Measurements from ENCODE around the gene EPHB1. TPM values are rescaled to one million over a fixed set of nuclear protein-coding genes. Genes with fewer than 3 reads are reported as not detected.

The EPHB1 gene
- polyA plus RNA-seq, 3 donors from 2014 or later: 0.45 to 1.7 (median 0.48) TPM

- Mint-ChIP-seq H3K4me1 (no peaks in the 10 kb centered on the region), H3K9me3 (peaks cover 0 to 9% (median 0%) of the 10 kb centered on the region in 6 donors), H3K4me3 (no peak overlapping the region), H3K27me3 (ENCODE audit: low read depth in 3 of 3) (peaks cover 0 to 6% (median 3%) of the 10 kb centered on the region in 3 donors), H3K27ac (no peak overlapping the region), H3K36me3 (no peaks in the 10 kb centered on the region)
- no peak for DNase-seq
Observed at GRCh38 chr3:134892761-134893160, 97.7 kb downstream of the EPHB1 start.

DNA sequence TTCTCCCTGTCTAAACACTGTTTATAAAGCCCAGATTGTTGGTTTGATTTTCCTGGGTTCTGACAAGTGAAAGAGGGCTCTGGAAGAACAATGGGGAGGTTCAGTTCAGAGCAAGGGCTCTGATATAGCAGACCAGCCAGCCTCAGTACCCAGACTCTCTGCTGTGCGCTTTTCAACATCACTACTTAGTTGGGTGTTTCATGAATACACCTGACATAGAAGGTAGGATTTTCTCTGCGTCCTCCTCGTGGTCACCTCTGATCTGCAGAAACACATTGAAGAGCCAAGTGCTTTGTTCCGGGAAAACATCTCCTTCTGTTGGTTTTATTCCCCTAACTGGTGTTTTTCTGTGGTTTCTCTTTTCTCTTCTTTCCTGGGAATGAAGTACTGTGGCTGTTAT lies 99.5 kb downstream of the EPHB1 start:
- Mint-ChIP-seq H3K36me3 (no peaks in the 10 kb centered on the region), H3K4me1 (no peaks in the 10 kb centered on the region), H3K9me3 (peaks cover 0 to 9% (median 0%) of the 10 kb centered on the region in 6 donors), H3K27ac (no peak overlapping the region), H3K4me3 (no peak overlapping the region), H3K27me3 (ENCODE audit: low read depth in 3 of 3) (peaks cover 4 to 7% (median 5%) of the 10 kb centered on the region in 3 donors)
- no peak for DNase-seq

DNA sequence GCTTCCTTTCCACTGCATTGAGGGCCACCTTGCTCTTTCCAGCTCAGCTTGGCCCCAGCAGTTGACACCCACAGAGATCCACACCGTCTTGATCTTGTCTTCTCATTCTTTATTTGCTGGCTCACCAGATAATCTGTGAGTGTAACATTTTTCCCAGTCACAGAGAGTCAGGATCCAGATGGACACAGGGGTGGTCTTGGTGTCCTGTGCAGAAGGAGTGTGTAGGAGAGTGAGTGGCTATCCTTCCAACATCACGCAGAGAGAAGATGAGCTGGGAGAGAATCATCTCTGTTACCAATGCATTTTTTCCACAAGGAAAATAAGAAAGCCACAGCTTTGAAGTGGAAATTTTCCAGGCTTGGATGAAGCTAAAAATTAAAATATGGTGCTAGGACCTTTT lies 100.1 kb downstream of the EPHB1 start:
- no peak overlapping the region for H3K27ac Mint-ChIP-seq
- no peak overlapping the region for H3K4me3 Mint-ChIP-seq
- peaks cover 0 to 9% (median under 1%) of the 10 kb centered on the region in 6 donors for H3K9me3 Mint-ChIP-seq
- DNase-seq: no peak
- peaks cover 4 to 7% (median 5%) of the 10 kb centered on the region in 3 donors for H3K27me3 Mint-ChIP-seq (ENCODE audit: low read depth in 3 of 3)
- H3K4me1 Mint-ChIP-seq: no peaks in the 10 kb centered on the region
- H3K36me3 Mint-ChIP-seq: no peaks in the 10 kb centered on the region

GRCh38 chr3:134896141-134896540 lies 101.1 kb downstream of the EPHB1 start:
- DNase-seq: no peak
- Mint-ChIP-seq H3K4me3 (no peak overlapping the region), H3K4me1 (no peaks in the 10 kb centered on the region), H3K27me3 (ENCODE audit: low read depth in 3 of 3) (peaks cover 2 to 7% (median 4%) of the 10 kb centered on the region in 3 donors), H3K27ac (no peak overlapping the region), H3K9me3 (peaks cover 0 to 5% (median under 1%) of the 10 kb centered on the region in 6 donors), H3K36me3 (no peaks in the 10 kb centered on the region)

GRCh38 chr3:134896696-134897095 lies 101.6 kb downstream of the EPHB1 start:
- peaks cover 0 to 5% (median 0%) of the 10 kb centered on the region in 6 donors for H3K9me3 Mint-ChIP-seq
- H3K36me3 Mint-ChIP-seq: no peaks in the 10 kb centered on the region
- H3K27me3 Mint-ChIP-seq (ENCODE audit: low read depth in 3 of 3): peaks cover 2 to 7% (median 4%) of the 10 kb centered on the region in 3 donors
- H3K4me3 Mint-ChIP-seq: no peak overlapping the region
- DNase-seq: no peak
- no peaks in the 10 kb centered on the region for H3K4me1 Mint-ChIP-seq
- no peak overlapping the region for H3K27ac Mint-ChIP-seq

DNA sequence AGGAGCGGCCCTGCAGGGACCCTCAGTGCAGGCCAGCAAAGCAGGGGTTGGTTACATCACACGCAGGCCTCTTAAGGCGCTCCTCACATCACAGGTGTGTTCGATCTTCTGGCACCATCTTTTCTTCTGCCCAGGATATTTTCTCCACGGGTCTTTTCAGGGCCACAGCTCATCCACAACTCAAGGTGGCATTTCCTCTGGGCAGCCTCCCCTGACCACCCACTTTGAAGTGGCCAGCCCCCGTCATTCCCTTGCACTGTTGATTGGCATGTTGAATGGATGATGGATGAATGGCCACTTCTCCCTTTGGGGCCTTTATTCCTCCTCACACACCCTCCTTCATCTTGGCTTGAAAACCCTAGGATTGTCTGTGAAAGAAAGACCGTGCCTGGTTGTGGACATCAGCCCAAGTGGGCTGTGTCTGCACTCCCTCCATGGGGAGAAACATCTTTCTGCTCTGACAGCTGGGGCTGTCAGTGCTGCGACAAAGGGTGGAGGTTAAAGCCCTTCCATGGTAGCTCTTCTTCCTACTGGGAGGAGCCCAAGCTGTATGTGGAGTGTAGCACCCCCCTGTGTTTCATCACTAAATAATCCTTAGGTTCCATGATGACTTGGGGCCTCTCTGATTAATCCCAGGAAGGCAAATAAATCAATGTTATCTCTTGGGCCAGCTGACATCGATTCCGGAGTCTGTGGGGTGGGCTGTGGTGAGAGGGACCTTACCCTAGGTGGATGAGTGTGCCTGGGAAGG lies 102.5 kb downstream of the EPHB1 start:
- no peaks in the 10 kb centered on the region for H3K36me3 Mint-ChIP-seq
- peaks cover 0 to 5% (median 0%) of the 10 kb centered on the region in 6 donors for H3K9me3 Mint-ChIP-seq
- H3K27ac Mint-ChIP-seq: no peak overlapping the region
- no peaks in the 10 kb centered on the region for H3K4me1 Mint-ChIP-seq
- H3K27me3 Mint-ChIP-seq (ENCODE audit: low read depth in 3 of 3): peaks cover 2 to 7% (median 6%) of the 10 kb centered on the region in 3 donors
- no peak overlapping the region for H3K4me3 Mint-ChIP-seq
- no peak for DNase-seq

- no peaks in the 10 kb centered on the region for H3K36me3 Mint-ChIP-seq
- no peak for DNase-seq
- H3K4me1 Mint-ChIP-seq: peaks cover under 1 to 1% of the 10 kb centered on the region in 2 donors
- H3K9me3 Mint-ChIP-seq: peaks cover 0 to 5% (median 0%) of the 10 kb centered on the region in 6 donors
- no peak overlapping the region for H3K27ac Mint-ChIP-seq
- H3K4me3 Mint-ChIP-seq: no peak overlapping the region
- H3K27me3 Mint-ChIP-seq (ENCODE audit: low read depth in 3 of 3): peaks cover 2 to 7% (median 6%) of the 10 kb centered on the region in 3 donors
Observed at GRCh38 chr3:134898181-134898754, 103.2 kb downstream of the EPHB1 start.

GRCh38 chr3:134899786-134900185 lies 104.7 kb downstream of the EPHB1 start:
- DNase-seq: no peak
- Mint-ChIP-seq H3K9me3 (peaks cover 0 to 5% (median 0%) of the 10 kb centered on the region in 6 donors), H3K27ac (no peak overlapping the region), H3K4me1 (peaks cover 16% of the 10 kb centered on the region in 2 donors), H3K27me3 (ENCODE audit: low read depth in 3 of 3) (peaks cover 2 to 11% (median 7%) of the 10 kb centered on the region in 3 donors), H3K4me3 (no peak overlapping the region), H3K36me3 (no peaks in the 10 kb centered on the region)

DNA sequence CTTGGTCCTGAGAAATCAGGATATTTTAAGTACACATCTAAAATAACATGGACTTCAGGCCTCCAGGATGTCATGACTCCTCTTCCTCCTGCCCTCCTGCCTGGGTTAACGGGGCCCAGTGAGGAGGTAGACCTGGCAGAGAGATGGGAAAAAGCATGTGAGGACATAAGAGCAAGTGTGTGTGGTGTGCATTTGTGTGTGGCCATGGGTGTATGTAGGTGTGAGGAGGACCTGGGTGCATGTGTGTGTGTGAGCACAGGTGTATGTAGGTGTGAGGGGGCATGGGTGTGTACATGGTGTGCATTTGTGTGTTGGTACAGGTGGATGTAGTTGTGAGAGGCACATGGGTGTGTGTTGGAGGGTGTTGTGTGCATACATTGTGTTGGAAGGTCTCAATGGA lies 105.4 kb downstream of the EPHB1 start:
- Mint-ChIP-seq H3K36me3 (no peaks in the 10 kb centered on the region), H3K9me3 (peaks cover 0 to 5% (median 0%) of the 10 kb centered on the region in 6 donors), H3K27me3 (ENCODE audit: low read depth in 3 of 3) (peaks cover 4 to 11% (median 6%) of the 10 kb centered on the region in 3 donors), H3K4me1 (peaks cover 22 to 23% of the 10 kb centered on the region in 2 donors), H3K27ac (no peak overlapping the region), H3K4me3 (no peak overlapping the region)
- DNase-seq: no peak

GRCh38 chr3:134901461-134901860 lies 106.4 kb downstream of the EPHB1 start:
- DNase-seq: no peak
- Mint-ChIP-seq H3K9me3 (peaks cover 0 to 5% (median 0%) of the 10 kb centered on the region in 6 donors), H3K27me3 (ENCODE audit: low read depth in 3 of 3) (peaks cover 4 to 11% (median 6%) of the 10 kb centered on the region in 3 donors), H3K36me3 (no peaks in the 10 kb centered on the region), H3K4me1 (peaks cover 26 to 29% of the 10 kb centered on the region in 2 donors), H3K27ac (no peak overlapping the region), H3K4me3 (no peak overlapping the region)

DNA sequence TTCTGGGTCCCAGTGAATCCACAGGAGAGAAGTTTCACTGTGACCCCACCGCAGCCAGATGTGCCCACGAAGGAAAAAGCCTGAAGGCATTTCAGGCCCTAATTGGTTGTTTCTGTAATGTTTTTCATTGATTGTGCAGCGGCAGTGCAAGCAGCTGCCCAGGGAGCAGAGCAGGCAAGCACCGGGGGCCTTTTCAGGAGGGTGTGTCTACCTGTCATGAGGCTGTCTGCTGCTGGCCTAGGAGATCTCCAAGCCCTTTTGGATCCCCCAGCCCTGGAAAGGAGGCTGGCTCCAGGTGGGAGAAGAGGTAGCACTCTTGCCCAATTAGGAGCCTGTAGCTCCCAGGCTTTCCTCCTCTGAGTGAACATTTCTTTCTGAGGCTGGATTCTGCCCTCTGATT lies 108.8 kb downstream of the EPHB1 start:
- H3K4me1 Mint-ChIP-seq: peaks cover 26 to 29% of the 10 kb centered on the region in 2 donors
- H3K36me3 Mint-ChIP-seq: no peaks in the 10 kb centered on the region
- H3K4me3 Mint-ChIP-seq: peak overlapping the region; percentile 47 to 89 (median 60)
- DNase-seq: no peak
- H3K27me3 Mint-ChIP-seq (ENCODE audit: low read depth in 3 of 3): peaks cover 6 to 13% (median 6%) of the 10 kb centered on the region in 3 donors
- peak overlapping the region in 5 of 6 donors; percentile 22 to 78 (median 71) for H3K27ac Mint-ChIP-seq
- peaks cover 0 to 5% (median 0%) of the 10 kb centered on the region in 6 donors for H3K9me3 Mint-ChIP-seq

DNA sequence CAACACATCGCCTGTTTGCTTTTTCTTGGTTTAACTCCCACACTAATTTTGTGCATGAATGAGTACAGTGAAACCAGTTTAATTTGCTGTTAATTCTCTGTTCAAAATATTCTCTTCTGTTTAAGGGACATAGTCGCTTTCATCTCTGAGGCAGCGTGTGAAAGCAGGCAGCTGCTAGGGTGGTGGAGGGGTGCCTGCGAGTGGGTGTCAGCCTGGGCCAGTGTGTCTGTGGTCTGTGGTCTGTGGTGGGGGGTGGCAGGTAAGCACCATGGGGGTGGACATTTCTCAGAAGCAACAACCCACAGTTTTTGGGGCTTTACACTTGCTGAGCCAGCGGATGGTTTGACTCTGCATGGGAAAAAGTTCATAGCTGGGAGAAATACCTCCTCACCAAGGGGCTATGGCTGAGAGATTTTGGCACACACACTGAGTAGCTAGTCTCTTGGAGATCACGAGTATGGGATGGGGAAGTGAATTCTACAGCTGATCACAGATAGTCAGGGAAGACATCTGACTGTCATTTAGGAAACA lies 109.2 kb downstream of the EPHB1 start:
- peaks cover 2 to 11% (median 5%) of the 10 kb centered on the region in 3 donors for H3K27me3 Mint-ChIP-seq (ENCODE audit: low read depth in 3 of 3)
- H3K36me3 Mint-ChIP-seq: no peaks in the 10 kb centered on the region
- peak; percentile 43 to 62 (median 47) for DNase-seq
- H3K27ac Mint-ChIP-seq: peak overlapping the region in 5 of 6 donors; percentile 22 to 78 (median 71)
- H3K4me3 Mint-ChIP-seq: peak overlapping the region; percentile 47 to 89 (median 60)
- H3K9me3 Mint-ChIP-seq: peaks cover 0 to 5% (median 0%) of the 10 kb centered on the region in 6 donors
- H3K4me1 Mint-ChIP-seq: peaks cover 26 to 29% of the 10 kb centered on the region in 2 donors

GRCh38 chr3:134904776-134905646 lies 110.0 kb downstream of the EPHB1 start:
- H3K4me1 Mint-ChIP-seq: peaks cover 26 to 29% of the 10 kb centered on the region in 2 donors
- H3K27me3 Mint-ChIP-seq (ENCODE audit: low read depth in 3 of 3): peaks cover 2 to 9% (median 3%) of the 10 kb centered on the region in 3 donors
- peak overlapping the region in 2 of 6 donors; percentile 71 to 78 for H3K27ac Mint-ChIP-seq
- H3K4me3 Mint-ChIP-seq: peak overlapping the region; percentile 4 to 89 (median 60)
- no peak for DNase-seq
- H3K9me3 Mint-ChIP-seq: peaks cover 0 to under 1% (median 0%) of the 10 kb centered on the region in 6 donors
- no peaks in the 10 kb centered on the region for H3K36me3 Mint-ChIP-seq

Measured in immature natural killer cell (primary cell).